Subcutaneous abdominal adipose tissue (tissue), 5 donors: ENCODE data around the gene ERN1.
A peak's percentile ranks its signal among the peaks of the same experiment; 100 is the strongest.

Source experiments
- H3K27ac ChIP-seq: one replicate; pipeline ENCODE4 v1.7.0; 2013; ENCODE audit warnings: low read depth, mild to moderate bottlenecking, inconsistent platforms, low read length, moderate library complexity
- H3K27me3 ChIP-seq, 5 donors: one replicate each; pipeline ENCODE4 v1.7.0; 2013; ENCODE audit warnings: low read length in 5 of 5, inconsistent platforms in 1 of 5; ENCODE audit not compliant: control insufficient read depth in 5 of 5, insufficient read depth in 4 of 5
- H3K36me3 ChIP-seq, 5 donors: one replicate each; pipeline ENCODE4 v1.7.0; 2013; ENCODE audit warnings: low read length in 5 of 5; ENCODE audit not compliant: control insufficient read depth in 5 of 5, insufficient read depth in 5 of 5
- H3K4me1 ChIP-seq, 5 donors: one replicate each; pipeline ENCODE4 v1.7.0; 2013; ENCODE audit warnings: low read length in 5 of 5, mild to moderate bottlenecking in 3 of 5, moderate library complexity in 1 of 5; ENCODE audit not compliant: control insufficient read depth in 5 of 5, insufficient read depth in 5 of 5
- H3K4me3 ChIP-seq, 5 donors: one replicate each; pipeline ENCODE4 v1.7.0; 2013; ENCODE audit warnings: low read length in 5 of 5, low read depth in 1 of 5
- H3K9ac ChIP-seq, 5 donors: one replicate each; pipeline ENCODE4 v1.7.0; 2013; ENCODE audit warnings: low read length in 5 of 5, mild to moderate bottlenecking in 4 of 5, moderate library complexity in 3 of 5
- H3K9me3 ChIP-seq, 5 donors: one replicate each; pipeline ENCODE4 v1.7.0; 2013; ENCODE audit warnings: low read length in 5 of 5; ENCODE audit not compliant: control insufficient read depth in 5 of 5
- donor health status: healthy.
- donor health status: healthy.
- donor health status: healthy.
- donor health status: healthy.
- donor health status: healthy.

ERN1 gene

GRCh38 chr17:64151016-64151368 is 21.0 kb upstream of the ERN1 start:
- peaks cover 4 to 57% (median 28%) of the 10 kb centered on the region in 5 donors for H3K4me1 ChIP-seq
- no peaks in the 10 kb centered on the region for H3K27me3 ChIP-seq
- peak overlapping the region in 1 of 5 donors; percentile 11 for H3K9ac ChIP-seq

GRCh38 chr17:64150237-64151015 is 20.5 kb upstream of the ERN1 start:
- H3K27ac ChIP-seq = peak overlapping the region; percentile 37
- no peaks in the 10 kb centered on the region for H3K9me3 ChIP-seq
- peaks cover 0 to 51% (median 24%) of the 10 kb centered on the region in 5 donors for H3K4me1 ChIP-seq
- H3K9ac ChIP-seq = peak overlapping the region in 2 of 5 donors; percentile 31 to 33
- H3K4me3 ChIP-seq = no peak overlapping the region
- no peaks in the 10 kb centered on the region for H3K27me3 ChIP-seq
- H3K36me3 ChIP-seq = peaks cover 3 to 20% (median 11%) of the 10 kb centered on the region in 5 donors

More at GRCh38 chr17:64151016-64151368, 21.0 kb upstream of the ERN1 start:
- no peak overlapping the region for H3K4me3 ChIP-seq
- no peak overlapping the region for H3K27ac ChIP-seq
- H3K9me3 ChIP-seq = no peaks in the 10 kb centered on the region
- peaks cover 3 to 20% (median 11%) of the 10 kb centered on the region in 5 donors for H3K36me3 ChIP-seq

GRCh38 chr17:64149196-64149595 is 19.3 kb upstream of the ERN1 start:
- Histone ChIP-seq H3K9me3 (no peaks in the 10 kb centered on the region), H3K36me3 (peaks cover 3 to 20% (median 11%) of the 10 kb centered on the region in 5 donors), H3K27me3 (no peaks in the 10 kb centered on the region), H3K4me3 (no peak overlapping the region), H3K4me1 (peaks cover 0 to 46% (median 26%) of the 10 kb centered on the region in 5 donors), H3K9ac (no peak overlapping the region), H3K27ac (peak overlapping the region; percentile 13)

- Histone ChIP-seq H3K4me1 (peaks cover 0 to 44% (median 26%) of the 10 kb centered on the region in 5 donors), H3K27me3 (no peaks in the 10 kb centered on the region), H3K9me3 (no peaks in the 10 kb centered on the region), H3K4me3 (no peak overlapping the region), H3K36me3 (peaks cover 3 to 20% (median 11%) of the 10 kb centered on the region in 5 donors), H3K27ac (peak overlapping the region; percentile 13), H3K9ac (no peak overlapping the region)
These were observed 18.8 kb upstream of the ERN1 start for GRCh38 chr17:64148699-64149098.

DNA sequence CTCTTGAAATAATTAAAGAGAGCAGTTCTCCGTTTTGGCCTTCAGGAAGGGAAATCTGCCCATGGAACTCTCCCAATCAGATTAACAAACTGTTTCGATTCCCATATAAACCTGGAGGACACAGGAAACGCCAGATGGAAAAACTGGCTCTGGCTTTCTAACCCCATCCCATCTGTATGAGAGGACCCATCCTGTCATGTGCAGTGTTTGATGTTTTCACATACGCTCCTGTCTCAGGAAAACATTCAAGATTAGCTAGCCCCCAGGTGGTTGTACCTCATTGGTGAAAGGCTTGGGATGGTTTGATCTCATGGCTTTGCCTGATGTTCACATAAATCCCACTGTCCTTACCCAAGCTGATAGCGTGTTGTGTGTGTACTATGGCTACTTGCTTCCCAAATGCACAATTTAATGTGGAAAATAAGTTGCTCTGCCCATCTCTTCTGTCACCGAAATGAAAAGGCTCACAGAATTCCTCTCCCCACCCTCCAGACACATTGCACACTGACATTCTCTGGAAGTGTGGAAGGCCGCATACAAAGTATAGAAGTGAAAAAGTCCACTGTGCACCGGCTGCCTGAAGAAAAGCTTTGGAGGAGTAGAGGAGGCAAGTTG is 18.2 kb upstream of the ERN1 start:
- Histone ChIP-seq H3K36me3 (peaks cover 3 to 20% (median 9%) of the 10 kb centered on the region in 5 donors), H3K9ac (no peak overlapping the region), H3K27me3 (no peaks in the 10 kb centered on the region), H3K4me3 (no peak overlapping the region), H3K4me1 (peaks cover 0 to 39% (median 26%) of the 10 kb centered on the region in 5 donors), H3K9me3 (no peaks in the 10 kb centered on the region), H3K27ac (peak overlapping the region; percentile 83)

GRCh38 chr17:64147110-64148016 is 17.4 kb upstream of the ERN1 start:
- peak overlapping the region in 2 of 5 donors; percentile 88 to 92 for H3K9ac ChIP-seq
- H3K27me3 ChIP-seq = no peaks in the 10 kb centered on the region
- H3K4me3 ChIP-seq = peak overlapping the region; percentile 84 to 96 (median 88)
- peaks cover under 1 to 15% (median 4%) of the 10 kb centered on the region in 5 donors for H3K36me3 ChIP-seq
- H3K4me1 ChIP-seq = peaks cover 0 to 37% (median 26%) of the 10 kb centered on the region in 5 donors
- H3K27ac ChIP-seq = peak overlapping the region; percentile 83
- no peaks in the 10 kb centered on the region for H3K9me3 ChIP-seq

DNA sequence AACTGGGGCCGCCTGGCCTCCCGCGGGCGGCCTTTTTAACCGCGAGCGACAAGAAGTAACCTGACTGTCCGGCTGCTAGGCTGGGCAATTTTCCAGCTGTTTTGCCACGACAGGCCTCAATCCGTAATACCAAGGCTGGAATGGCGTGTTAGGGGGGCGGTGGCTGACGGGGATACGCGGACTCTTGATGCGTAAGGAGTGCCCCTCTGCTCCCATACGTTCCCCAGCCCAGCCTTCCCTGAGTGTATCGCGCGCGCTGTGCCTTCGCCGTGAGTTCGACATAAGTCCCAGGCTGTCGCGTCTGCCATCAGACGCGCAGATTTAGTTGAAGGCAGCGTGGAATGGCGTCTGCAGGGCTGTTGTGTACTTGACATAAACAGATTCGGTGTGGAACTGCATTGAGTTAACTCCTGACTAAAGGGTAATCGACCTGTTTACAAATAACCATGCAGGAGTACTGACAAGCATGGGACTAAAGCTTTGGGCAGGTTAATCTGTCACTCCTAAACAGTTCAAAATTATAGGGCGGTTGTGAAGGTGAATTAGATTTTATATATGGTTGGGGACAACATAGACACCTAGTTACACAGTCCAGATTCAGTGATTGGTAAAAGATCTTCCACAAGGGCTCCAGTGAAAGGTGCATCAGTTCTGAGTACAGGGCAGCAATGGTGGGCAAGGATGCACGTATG is 16.6 kb upstream of the ERN1 start:
- H3K27ac ChIP-seq = peak overlapping the region; percentile 83
- peak overlapping the region; percentile 84 to 96 (median 88) for H3K4me3 ChIP-seq
- H3K9ac ChIP-seq = peak overlapping the region; percentile 22 to 92 (median 86)
- H3K27me3 ChIP-seq = no peaks in the 10 kb centered on the region
- no peaks in the 10 kb centered on the region for H3K9me3 ChIP-seq
- H3K36me3 ChIP-seq = peaks cover 0 to 12% (median 4%) of the 10 kb centered on the region in 5 donors
- H3K4me1 ChIP-seq = peaks cover 0 to 32% (median 26%) of the 10 kb centered on the region in 5 donors

DNA sequence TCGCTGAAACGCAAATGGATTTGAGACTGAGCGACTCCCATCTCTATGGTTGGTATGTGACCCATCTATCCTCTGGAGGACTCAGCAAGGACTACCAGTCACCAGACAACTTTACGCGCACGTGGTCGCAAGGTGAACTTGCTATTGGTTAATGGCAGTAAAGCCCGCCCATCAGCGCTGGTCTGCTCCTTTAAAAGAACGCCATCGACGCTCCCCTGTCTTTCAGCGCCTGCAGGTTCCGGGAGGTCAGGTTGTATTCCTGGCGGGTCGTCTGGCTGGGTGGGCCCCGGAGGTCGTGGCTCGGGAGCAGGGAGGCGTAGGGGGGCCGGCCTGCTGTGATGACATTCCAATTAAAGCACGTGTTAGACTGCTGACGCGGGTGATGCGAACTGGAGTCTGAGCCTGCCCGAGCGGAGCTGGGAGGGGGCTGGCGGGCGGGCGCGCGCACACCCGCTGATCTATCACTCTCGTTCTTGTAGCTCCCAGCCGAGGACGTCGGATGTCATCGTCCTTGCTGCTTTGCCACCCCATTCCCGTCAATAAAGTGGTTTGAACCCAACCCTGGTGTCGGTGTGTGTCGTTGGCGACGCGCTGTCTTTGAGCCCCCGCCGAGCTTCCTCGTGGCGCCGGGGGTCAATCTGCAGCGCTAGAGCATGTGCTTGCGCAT is 15.9 kb upstream of the ERN1 start:
- peaks cover 0 to 32% (median 26%) of the 10 kb centered on the region in 5 donors for H3K4me1 ChIP-seq
- H3K9me3 ChIP-seq = no peaks in the 10 kb centered on the region
- H3K9ac ChIP-seq = peak overlapping the region; percentile 51 to 92 (median 86)
- no peaks in the 10 kb centered on the region for H3K27me3 ChIP-seq
- peak overlapping the region; percentile 84 to 96 (median 88) for H3K4me3 ChIP-seq
- peaks cover 0 to 12% (median 4%) of the 10 kb centered on the region in 5 donors for H3K36me3 ChIP-seq
- H3K27ac ChIP-seq = peak overlapping the region; percentile 83

DNA sequence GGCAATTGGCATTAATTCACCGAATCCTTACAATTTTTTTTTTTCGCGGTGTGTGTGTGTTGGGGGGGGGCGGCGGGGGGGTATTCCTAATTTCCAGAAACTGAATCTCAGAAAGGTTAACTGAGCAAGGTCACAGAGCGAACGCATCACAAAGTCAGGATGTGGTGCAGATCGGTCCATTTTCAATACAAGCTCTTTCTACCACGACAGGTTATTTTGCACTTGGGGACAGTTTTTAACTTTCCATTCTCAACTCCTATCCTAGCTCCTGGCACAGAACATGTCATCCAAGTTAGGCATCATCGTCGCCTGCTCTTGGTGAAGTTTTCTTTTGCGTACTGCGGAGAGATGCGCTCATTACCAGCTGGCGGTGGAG is 15.4 kb upstream of the ERN1 start:
- Histone ChIP-seq H3K4me3 (peak overlapping the region; percentile 84 to 96 (median 88)), H3K36me3 (peaks cover 0 to 9% (median 2%) of the 10 kb centered on the region in 5 donors), H3K4me1 (peaks cover 0 to 32% (median 26%) of the 10 kb centered on the region in 5 donors), H3K9me3 (no peaks in the 10 kb centered on the region), H3K9ac (peak overlapping the region in 3 of 5 donors; percentile 58 to 88 (median 74)), H3K27me3 (no peaks in the 10 kb centered on the region), H3K27ac (peak overlapping the region; percentile 83)
